Nephron progenitor cell (in vitro differentiated cells): ENCODE measurements around the gene FOXE1.

ENCODE experiments used
- DNase-seq: peaks from one replicate; pipeline ENCODE4 v3.0.0; 2021
- H3K27ac Mint-ChIP-seq: 2 replicates; pipeline ENCODE4 v1.8.0; 2021; ENCODE audit warnings: mild to moderate bottlenecking, moderate library complexity, mixed read lengths
- H3K27me3 Mint-ChIP-seq: 2 replicates; pipeline ENCODE4 v1.8.0; 2021; ENCODE audit warnings: mild to moderate bottlenecking, low read depth, mixed read lengths; ENCODE audit not compliant: poor library complexity
- H3K36me3 Mint-ChIP-seq: 2 replicates; pipeline ENCODE4 v1.8.0; 2021; ENCODE audit warnings: low read depth, mixed read lengths
- H3K4me1 Mint-ChIP-seq: 2 replicates; pipeline ENCODE4 v1.8.0; 2021; ENCODE audit warnings: mixed read lengths
- H3K4me3 Mint-ChIP-seq: 2 replicates; pipeline ENCODE4 v1.8.0; 2021; ENCODE audit warnings: mild to moderate bottlenecking, moderate library complexity, mixed read lengths
- H3K9me3 Mint-ChIP-seq: 2 replicates; pipeline ENCODE4 v1.8.0; 2021; ENCODE audit warnings: mild to moderate bottlenecking, moderate library complexity, mixed read lengths
- CTCF ChIP-seq: fragments of 200-600 bp; sonication (generic); IDR thresholded peaks from 2 replicates; pipeline ENCODE4 v1.5.0; 2021; ENCODE audit warnings: antibody characterized with exemption

The FOXE1 gene

GRCh38 chr9:97864396-97864795, 11.4 kb downstream of the FOXE1 start:
- no peak overlapping the region for H3K27ac Mint-ChIP-seq
- TF ChIP-seq CTCF: no peak
- H3K9me3 Mint-ChIP-seq: peaks cover 29% of the 10 kb centered on the region

GRCh38 chr9:97866300-97866699, 13.3 kb downstream of the FOXE1 start:
- no peaks in the 10 kb centered on the region for H3K36me3 Mint-ChIP-seq
- H3K4me1 Mint-ChIP-seq: peaks cover 6% of the 10 kb centered on the region
- no peak overlapping the region for H3K27ac Mint-ChIP-seq
- no peak for DNase-seq
- H3K9me3 Mint-ChIP-seq: peaks cover 29% of the 10 kb centered on the region
- H3K27me3 Mint-ChIP-seq: peaks cover 81% of the 10 kb centered on the region
- no peak overlapping the region for H3K4me3 Mint-ChIP-seq
- TF ChIP-seq CTCF: no peak

More at GRCh38 chr9:97864396-97864795, 11.4 kb downstream of the FOXE1 start:
- Mint-ChIP-seq H3K36me3 (no peaks in the 10 kb centered on the region), H3K4me1 (peaks cover 6% of the 10 kb centered on the region), H3K27me3 (peaks cover 84% of the 10 kb centered on the region), H3K4me3 (no peak overlapping the region)
- DNase-seq: no peak

GRCh38 chr9:97866848-97867247, 13.8 kb downstream of the FOXE1 start:
- Mint-ChIP-seq H3K36me3 (no peaks in the 10 kb centered on the region), H3K9me3 (peaks cover 29% of the 10 kb centered on the region), H3K4me1 (peaks cover 6% of the 10 kb centered on the region), H3K4me3 (no peak overlapping the region), H3K27ac (no peak overlapping the region), H3K27me3 (peaks cover 76% of the 10 kb centered on the region)
- no peak for DNase-seq
- no peak for TF ChIP-seq CTCF

GRCh38 chr9:97868859-97869258, 15.8 kb downstream of the FOXE1 start:
- DNase-seq: no peak
- Mint-ChIP-seq H3K27me3 (peaks cover 56% of the 10 kb centered on the region), H3K9me3 (peaks cover 29% of the 10 kb centered on the region), H3K4me1 (peaks cover 6% of the 10 kb centered on the region), H3K27ac (no peak overlapping the region), H3K36me3 (no peaks in the 10 kb centered on the region), H3K4me3 (no peak overlapping the region)
- no peak for TF ChIP-seq CTCF

- Mint-ChIP-seq H3K4me3 (no peak overlapping the region), H3K27me3 (peaks cover 51% of the 10 kb centered on the region), H3K27ac (no peak overlapping the region), H3K9me3 (no peaks in the 10 kb centered on the region), H3K36me3 (no peaks in the 10 kb centered on the region), H3K4me1 (peaks cover 6% of the 10 kb centered on the region)
- no peak for TF ChIP-seq CTCF
- no peak for DNase-seq
Observed at GRCh38 chr9:97873425-97873824, 20.4 kb downstream of the FOXE1 start.

- Mint-ChIP-seq H3K9me3 (no peaks in the 10 kb centered on the region), H3K36me3 (no peaks in the 10 kb centered on the region), H3K27me3 (peaks cover 51% of the 10 kb centered on the region), H3K27ac (no peak overlapping the region), H3K4me3 (no peak overlapping the region), H3K4me1 (peaks cover 6% of the 10 kb centered on the region)
- no peak for TF ChIP-seq CTCF
- DNase-seq: no peak
Observed at GRCh38 chr9:97873882-97874281, 20.9 kb downstream of the FOXE1 start.
